Mesodermal cell (in vitro differentiated cells): ENCODE results near the gene TEAD1.

Experiments used
- H3K27ac ChIP-seq: 2 replicates; pipeline ENCODE4 v1.7.0; 2013; ENCODE audit warnings: mild to moderate bottlenecking, low read depth, low read length, moderate library complexity; ENCODE audit not compliant: severe bottlenecking
- H3K36me3 ChIP-seq: 2 replicates; pipeline ENCODE4 v1.7.1; 2013; ENCODE audit warnings: mild to moderate bottlenecking, low read length, moderate library complexity; ENCODE audit not compliant: control insufficient read depth, insufficient read depth
- H3K4me1 ChIP-seq: one replicate; pipeline ENCODE4 v1.7.1; 2013; ENCODE audit warnings: mild to moderate bottlenecking, low read length; ENCODE audit not compliant: insufficient read depth, control insufficient read depth, poor library complexity, severe bottlenecking
- H3K4me3 ChIP-seq: 2 replicates; pipeline ENCODE4 v1.7.0; 2013; ENCODE audit warnings: low read length, control low read depth, mild to moderate bottlenecking; ENCODE audit not compliant: insufficient read depth, poor library complexity, severe bottlenecking; ENCODE audit errors: extremely low read depth
- H3K9me3 ChIP-seq: 2 replicates; pipeline ENCODE4 v1.7.1; 2013; ENCODE audit warnings: mild to moderate bottlenecking, low read length, moderate library complexity; ENCODE audit not compliant: control insufficient read depth
- WGBS, 2 experiments: methylation state at CpG; one replicate each; pipeline ENCODE4 v1.1.5; 2013; ENCODE audit warnings: missing lambda C conversion rate in 2 of 2; ENCODE audit not compliant: insufficient coverage in 2 of 2; 5-methylcytosine and 5-hydroxymethylcytosine counted together

TEAD1 gene

DNA sequence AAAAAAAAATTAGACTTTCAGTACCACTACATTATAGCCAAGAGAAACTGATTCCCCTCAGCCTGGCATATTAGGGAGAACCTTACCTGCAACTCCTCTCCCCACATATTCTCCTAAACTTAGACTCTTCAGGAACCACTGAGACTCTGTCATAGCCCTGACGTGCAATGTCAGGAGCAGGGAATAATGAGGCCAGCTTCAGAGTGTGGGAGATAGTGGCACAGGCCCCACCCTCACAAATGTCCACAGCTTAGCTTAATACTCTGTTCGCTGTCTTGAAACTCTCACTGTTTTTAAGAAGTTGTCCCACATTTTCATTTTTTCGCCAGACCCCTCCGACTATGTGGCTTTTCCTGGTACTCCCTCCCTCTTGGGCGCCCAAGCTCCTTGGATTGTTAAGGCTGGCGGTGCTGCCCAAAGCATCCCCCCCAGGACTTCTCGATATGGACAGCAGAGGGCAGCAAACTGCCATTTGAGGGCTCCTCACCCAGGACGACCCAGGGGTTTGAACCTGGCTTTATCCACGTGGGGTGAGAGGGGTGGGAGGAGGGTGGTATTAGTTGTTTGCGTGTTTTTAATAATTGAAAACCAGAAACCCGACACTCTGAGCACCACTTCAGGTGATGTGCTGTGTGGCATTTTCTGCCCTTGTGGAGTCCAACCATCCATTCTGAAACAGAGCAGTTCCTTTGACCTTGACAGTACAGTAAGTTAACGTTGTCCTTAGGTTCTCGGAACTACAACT, 289.7 kb downstream of the TEAD1 start:
- Histone ChIP-seq H3K9me3 (no peaks in the 10 kb centered on the region), H3K4me3 (no peak overlapping the region), H3K27ac (no peak overlapping the region), H3K4me1 (no peaks in the 10 kb centered on the region), H3K36me3 (no peaks in the 10 kb centered on the region)
- 21 to 56% methylated on average over 6 to 7 of the region's 13 CpGs for WGBS, 2 experiments

DNA sequence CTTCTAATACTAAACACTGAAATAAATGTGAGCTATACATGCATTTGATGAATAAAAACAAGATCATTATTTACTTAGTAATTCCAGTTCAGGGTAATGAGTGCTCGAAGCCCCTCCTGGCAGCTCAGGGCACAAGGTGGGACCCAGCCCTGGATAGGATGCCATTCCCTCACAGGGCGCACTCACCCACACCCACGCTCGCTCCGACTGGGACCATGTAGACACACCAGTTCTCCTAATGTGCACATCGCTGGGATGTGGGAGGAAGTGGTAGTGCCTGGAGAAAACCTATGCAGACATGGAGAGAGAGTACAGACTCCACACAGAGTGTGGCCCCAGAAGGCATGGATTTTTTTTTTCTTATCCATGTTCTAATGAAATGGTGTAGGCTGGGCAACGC, 290.4 kb downstream of the TEAD1 start:
- Histone ChIP-seq H3K9me3 (no peaks in the 10 kb centered on the region), H3K36me3 (no peaks in the 10 kb centered on the region), H3K27ac (no peak overlapping the region), H3K4me3 (no peak overlapping the region), H3K4me1 (no peaks in the 10 kb centered on the region)
- 100% methylated on average over 3 to 5 of the region's 7 CpGs for WGBS, 2 experiments

DNA sequence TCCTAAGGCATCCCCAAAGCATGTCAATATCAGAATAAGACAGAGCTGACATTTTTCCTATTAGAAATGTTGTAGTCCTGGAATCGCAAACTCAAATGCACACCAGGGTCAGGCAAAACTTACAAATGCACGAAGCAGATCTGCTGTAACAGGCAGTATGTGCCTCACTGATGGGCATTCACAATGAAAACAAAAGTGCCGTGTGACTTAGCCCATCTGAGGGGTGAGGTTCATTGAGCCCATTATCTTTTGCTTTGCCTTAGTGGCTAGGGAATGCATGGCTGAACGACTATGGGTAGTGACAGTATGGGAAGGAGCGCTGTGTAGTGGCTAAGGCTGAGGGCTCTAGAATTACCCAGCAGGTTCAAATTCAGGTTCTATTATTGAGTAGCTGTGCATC, 291.8 kb downstream of the TEAD1 start:
- no peak overlapping the region for H3K27ac ChIP-seq
- no peaks in the 10 kb centered on the region for H3K36me3 ChIP-seq
- 87 to 89% methylated on average over 4 to 5 of the region's 5 CpGs for WGBS, 2 experiments
- no peaks in the 10 kb centered on the region for H3K9me3 ChIP-seq
- no peaks in the 10 kb centered on the region for H3K4me1 ChIP-seq
- H3K4me3 ChIP-seq = no peak overlapping the region

DNA sequence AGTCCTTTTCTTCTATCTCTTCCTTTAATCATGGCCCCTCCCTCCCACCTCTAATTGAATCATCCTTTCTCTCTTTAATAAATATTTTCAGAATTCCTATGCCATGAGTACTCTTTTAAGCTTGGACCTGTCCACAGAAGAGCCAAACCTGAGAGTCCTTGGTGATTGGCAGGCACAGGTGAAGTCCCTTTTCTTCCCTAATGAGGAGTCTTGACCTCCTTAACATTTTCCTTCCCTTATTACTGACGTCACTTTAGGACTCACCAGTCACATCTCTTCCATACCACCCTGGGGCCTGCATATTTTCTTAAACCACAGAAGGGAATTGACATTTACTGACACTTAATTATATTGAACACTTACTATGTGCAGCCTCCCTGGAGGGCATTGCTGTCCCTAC, 293.9 kb downstream of the TEAD1 start:
- 79 to 88% methylated on average over 1 of the region's 1 CpG for WGBS, 2 experiments
- Histone ChIP-seq H3K4me3 (no peak overlapping the region), H3K27ac (no peak overlapping the region), H3K9me3 (no peaks in the 10 kb centered on the region), H3K36me3 (no peaks in the 10 kb centered on the region), H3K4me1 (no peaks in the 10 kb centered on the region)

DNA sequence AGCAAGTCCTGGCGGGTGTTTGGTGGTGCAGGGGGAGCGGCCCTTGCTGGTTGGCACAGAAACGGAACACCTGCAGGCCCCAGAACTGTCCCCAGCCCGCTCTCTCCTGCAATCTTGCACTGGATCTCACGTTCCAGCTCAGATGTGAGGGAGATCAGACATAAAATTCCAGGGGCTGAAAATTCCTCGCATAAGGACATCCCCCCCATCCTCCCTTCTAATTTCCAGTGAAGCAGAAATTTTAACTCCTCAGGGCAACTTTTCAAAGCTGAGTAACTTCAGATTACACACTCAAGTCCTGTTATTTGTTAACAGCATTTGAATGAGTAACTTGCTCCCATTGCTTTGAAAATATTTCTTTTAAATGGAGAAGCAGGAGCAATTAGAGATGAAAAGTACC, 294.6 kb downstream of the TEAD1 start:
- Histone ChIP-seq H3K27ac (no peak overlapping the region), H3K4me3 (no peak overlapping the region), H3K36me3 (no peaks in the 10 kb centered on the region), H3K9me3 (no peaks in the 10 kb centered on the region), H3K4me1 (no peaks in the 10 kb centered on the region)
- 88 to 94% methylated on average over 4 to 6 of the region's 6 CpGs for WGBS, 2 experiments

DNA sequence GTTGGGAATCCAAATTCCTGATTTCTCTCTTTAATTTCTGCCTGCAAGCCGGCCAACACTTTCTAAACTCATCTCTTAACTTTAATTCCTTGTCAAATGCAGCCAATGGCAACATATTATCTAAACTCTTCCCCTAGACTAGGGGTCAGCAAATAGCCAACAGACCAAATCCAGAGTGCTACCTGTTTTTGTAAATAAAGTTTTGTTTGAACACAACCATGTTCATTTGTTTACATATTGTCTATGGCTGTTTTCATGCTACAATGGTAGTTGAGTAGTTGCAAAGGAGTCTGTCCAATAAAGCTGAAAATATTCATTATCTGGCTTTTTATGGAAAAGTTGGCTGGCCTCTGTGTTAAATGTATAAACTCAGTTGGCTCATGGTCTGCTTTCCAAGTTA, 297.7 kb downstream of the TEAD1 start:
- Histone ChIP-seq H3K9me3 (no peaks in the 10 kb centered on the region), H3K4me1 (no peaks in the 10 kb centered on the region), H3K27ac (no peak overlapping the region), H3K36me3 (no peaks in the 10 kb centered on the region), H3K4me3 (no peak overlapping the region)
- 75 to 80% methylated on average over 1 of the region's 1 CpG for WGBS, 2 experiments

DNA sequence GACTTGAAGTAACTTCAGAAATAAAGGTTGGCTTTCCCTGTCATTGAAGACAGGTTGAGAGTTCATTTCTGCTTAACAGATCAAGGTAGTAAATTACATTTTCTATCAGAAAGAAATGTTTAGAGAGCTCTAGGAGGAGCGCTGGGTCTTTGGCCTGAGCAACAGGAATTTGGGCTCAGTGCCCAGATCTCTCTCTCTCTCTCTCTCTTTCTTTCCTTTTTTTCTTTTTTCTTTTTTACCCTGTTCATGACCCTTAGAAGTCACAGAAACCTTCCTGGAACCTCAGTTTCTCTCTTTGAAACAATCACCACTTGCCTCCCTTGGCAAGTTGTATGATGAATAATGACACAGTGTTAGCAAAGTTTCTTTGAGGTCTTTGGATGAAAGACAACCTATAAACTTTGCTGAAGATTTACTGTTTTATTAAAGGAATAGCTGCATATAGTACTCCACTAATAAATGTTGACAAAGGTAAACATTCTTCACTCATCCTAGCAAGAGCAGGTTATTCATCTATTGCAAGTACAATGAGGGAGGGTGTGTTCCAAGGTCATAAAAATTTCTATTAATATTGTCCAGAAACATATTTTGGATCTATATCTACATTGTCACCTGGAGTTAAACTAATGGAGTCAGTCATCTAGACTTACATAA, 299.4 kb downstream of the TEAD1 start:
- Histone ChIP-seq H3K36me3 (no peaks in the 10 kb centered on the region), H3K27ac (no peak overlapping the region), H3K9me3 (no peaks in the 10 kb centered on the region), H3K4me3 (no peak overlapping the region), H3K4me1 (no peaks in the 10 kb centered on the region)
- WGBS, 2 experiments = 83 to 86% methylated on average over 1 of the region's 1 CpG

DNA sequence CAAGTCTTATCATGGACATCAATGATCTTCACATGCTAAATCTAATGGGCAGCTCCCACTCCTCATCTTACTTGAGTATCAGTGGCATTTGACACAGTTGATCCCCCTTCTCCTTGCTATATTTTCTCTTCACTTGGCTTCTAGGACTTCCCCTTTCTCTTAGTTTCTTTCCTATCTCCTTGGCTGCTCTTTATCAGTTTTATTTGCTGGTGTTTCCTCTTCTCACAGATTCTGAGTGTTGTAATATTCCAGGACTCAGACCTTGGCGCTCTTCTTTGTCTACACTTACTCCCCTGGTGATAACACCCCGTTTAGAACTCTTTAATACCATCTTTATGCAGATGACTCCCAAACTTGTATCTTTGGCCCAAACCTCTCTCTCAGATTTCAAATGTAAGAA, 301.0 kb downstream of the TEAD1 start:
- no peak overlapping the region for H3K27ac ChIP-seq
- no peaks in the 10 kb centered on the region for H3K36me3 ChIP-seq
- no peak overlapping the region for H3K4me3 ChIP-seq
- 86 to 100% methylated on average over 1 to 2 of the region's 2 CpGs for WGBS, 2 experiments
- H3K9me3 ChIP-seq = no peaks in the 10 kb centered on the region
- H3K4me1 ChIP-seq = no peaks in the 10 kb centered on the region

DNA sequence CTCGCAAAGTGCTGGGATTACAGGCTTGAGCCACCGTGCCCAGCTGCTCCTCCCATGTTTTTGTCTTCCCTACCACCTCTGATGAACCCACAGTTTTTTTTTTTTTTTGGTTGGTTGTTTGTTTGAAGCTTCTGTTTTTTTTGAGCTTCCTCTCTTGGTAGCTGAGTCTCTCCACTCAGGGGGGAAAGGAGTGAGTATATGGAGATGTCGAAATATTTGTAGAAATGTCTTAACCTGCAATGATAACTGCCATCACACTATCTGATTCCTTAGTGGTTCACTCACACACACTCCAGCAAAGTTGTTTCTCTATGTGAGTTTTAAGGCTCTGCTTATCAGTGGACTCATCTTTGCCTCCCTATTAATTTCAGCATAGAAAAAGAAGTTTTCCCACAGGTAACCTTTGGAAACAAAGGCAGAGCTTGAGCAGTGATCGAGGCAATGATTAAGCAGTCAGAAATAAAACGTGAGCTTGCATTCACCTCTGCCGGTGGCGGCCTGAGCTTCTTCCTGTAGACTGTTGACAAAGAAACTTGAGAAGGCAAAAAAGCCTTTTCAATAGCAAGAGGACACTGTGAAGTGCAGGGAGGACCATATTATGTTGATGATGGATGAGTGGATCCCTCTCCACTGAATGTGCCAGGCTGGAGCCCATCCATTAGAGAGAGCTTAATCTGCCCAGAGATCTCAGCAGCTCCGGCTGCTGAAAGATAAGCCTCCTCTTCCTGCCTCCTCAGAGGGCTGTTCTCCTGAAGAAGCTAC, 305.9 kb downstream of the TEAD1 start:
- 63 to 65% methylated on average over 4 to 5 of the region's 8 CpGs for WGBS, 2 experiments
- no peaks in the 10 kb centered on the region for H3K36me3 ChIP-seq
- H3K4me3 ChIP-seq = no peak overlapping the region
- H3K4me1 ChIP-seq = no peaks in the 10 kb centered on the region
- H3K9me3 ChIP-seq = no peaks in the 10 kb centered on the region
- no peak overlapping the region for H3K27ac ChIP-seq

DNA sequence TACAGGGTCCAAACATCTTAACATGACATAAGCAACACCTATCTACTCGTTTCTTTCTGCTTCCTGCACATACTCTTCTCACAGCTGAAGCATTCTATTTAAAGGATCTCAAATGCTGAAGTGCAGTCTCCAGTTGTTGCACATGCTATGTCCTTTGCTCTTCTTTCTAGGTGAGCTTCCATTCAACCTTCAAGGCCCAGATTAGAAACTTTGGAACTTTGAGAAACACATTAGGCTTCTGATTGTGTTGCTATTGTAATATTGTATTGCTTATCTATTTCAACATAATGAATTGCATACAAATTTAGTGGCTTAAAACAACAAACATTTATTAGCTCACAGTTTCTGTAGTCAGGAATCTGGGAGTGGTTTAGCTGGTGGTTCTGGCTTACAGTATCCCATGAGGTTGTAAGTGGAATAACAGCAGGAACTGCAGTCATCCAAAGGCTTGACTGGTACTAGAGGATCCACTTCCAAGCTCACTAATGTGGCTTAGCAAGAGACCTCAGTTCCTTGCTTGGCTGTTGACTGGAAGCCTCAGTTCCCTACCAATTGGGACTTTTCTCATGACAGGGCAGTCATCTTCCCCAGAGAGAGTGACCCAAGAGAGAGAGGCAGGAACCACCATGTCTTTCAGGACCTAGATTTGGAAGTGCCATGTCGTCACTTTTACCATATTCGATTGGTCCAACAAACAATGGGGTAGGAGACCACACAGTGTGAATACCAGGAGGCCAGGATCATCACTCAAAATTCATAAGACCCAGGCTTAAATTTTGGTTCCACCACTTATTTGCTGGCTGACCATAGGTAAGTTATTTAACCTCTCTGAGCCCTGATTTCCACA, 307.7 kb downstream of the TEAD1 start:
- H3K27ac ChIP-seq = no peak overlapping the region
- H3K9me3 ChIP-seq = no peaks in the 10 kb centered on the region
- H3K36me3 ChIP-seq = no peaks in the 10 kb centered on the region
- H3K4me3 ChIP-seq = no peak overlapping the region
- H3K4me1 ChIP-seq = no peaks in the 10 kb centered on the region
- WGBS, 2 experiments = 90 to 98% methylated on average over 3 of the region's 3 CpGs
